Spinal cord (tissue), 10 donors: ENCODE data around the gene ZNF512. TPM values are rescaled to one million over a fixed set of nuclear protein-coding genes. Genes with fewer than 3 reads are reported as not detected.

Experiments
- DNase-seq, 6 donors: peaks; one replicate each; pipeline versions ENCODE4 v3.0.0 to v3.0.0-alpha.2; 2013 to 2015; ENCODE audit warnings: low spot score in 6 of 6, low read depth in 4 of 6
- H3K27ac ChIP-seq: one replicate; pipeline ENCODE4 v1.5.1; 2013; ENCODE audit warnings: low read depth, low read length, control low read depth
- H3K27me3 ChIP-seq: one replicate; pipeline ENCODE4 v1.6.1; 2013; ENCODE audit warnings: low read length; ENCODE audit not compliant: control insufficient read depth, insufficient read depth
- H3K36me3 ChIP-seq: one replicate; pipeline ENCODE4 v1.6.1; 2013; ENCODE audit warnings: low read length; ENCODE audit not compliant: control insufficient read depth, insufficient read depth
- H3K4me1 ChIP-seq: one replicate; pipeline ENCODE4 v1.6.1; 2013; ENCODE audit warnings: low read length; ENCODE audit not compliant: control insufficient read depth, insufficient read depth
- H3K4me3 ChIP-seq: one replicate; pipeline ENCODE4 v1.5.1; 2013; ENCODE audit warnings: low read depth, low read length, control low read depth
- H3K9me3 ChIP-seq: one replicate; pipeline ENCODE4 v1.6.1; 2013; ENCODE audit warnings: low read length; ENCODE audit not compliant: control insufficient read depth, insufficient read depth
- WGBS: methylation state at CpG from one replicate; pipeline ENCODE4 v1.1.5; 2013; ENCODE audit warnings: missing lambda C conversion rate; ENCODE audit not compliant: insufficient coverage; 5-methylcytosine and 5-hydroxymethylcytosine counted together
- polyA plus RNA-seq, 2 donors: library from polyadenylated mRNA; unstranded; fragments of 120-200 nt; gene quantifications; one replicate each; pipeline ENCODE4 v1.2.1, GENCODE V29; 2013; ENCODE audit not compliant: insufficient read length in 2 of 2
- total RNA-seq, 2 donors: library from RNA; depleted of rRNA in 1 of 2; stranded (reverse); fragments of 120-200 nt in 1 of 2; fragments of >200 nt in 1 of 2; gene quantifications; one replicate each; pipeline versions ENCODE4 v1.2.3 to v1.2.4, GENCODE V29; 2013 to 2014
- donor health status: healthy.

The ZNF512 gene
- total and polyA plus RNA-seq, 4 donors, result 38.6 to 63.0 (median 57.6) TPM

DNA sequence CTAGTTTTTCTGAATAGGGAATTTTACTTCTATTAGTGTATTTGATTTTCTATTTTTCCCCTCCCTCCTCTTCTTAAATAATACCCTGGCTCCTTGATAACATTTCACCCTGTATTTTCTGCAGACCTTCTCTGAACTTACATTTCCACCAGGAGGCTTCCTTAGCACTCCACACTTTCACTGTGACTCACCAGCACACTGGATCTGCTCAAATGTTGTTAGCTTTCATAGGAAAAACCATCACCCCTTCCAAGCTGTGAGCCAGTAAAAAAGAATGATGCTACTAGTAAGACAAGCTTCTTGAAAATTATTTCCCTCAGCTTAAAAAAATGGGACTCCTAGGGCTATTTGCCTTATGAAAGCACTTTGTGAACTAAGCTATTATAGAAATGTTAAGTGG, 64.4 kb downstream of the ZNF512 start:
- H3K27ac ChIP-seq, result no peak overlapping the region
- H3K27me3 ChIP-seq, result no peaks in the 10 kb centered on the region
- H3K4me3 ChIP-seq, result no peak overlapping the region
- no peaks in the 10 kb centered on the region for H3K9me3 ChIP-seq
- peaks cover 45% of the 10 kb centered on the region for H3K36me3 ChIP-seq
- H3K4me1 ChIP-seq, result no peaks in the 10 kb centered on the region
- DNase-seq, result no peak

- peaks cover 41% of the 10 kb centered on the region for H3K36me3 ChIP-seq
- H3K9me3 ChIP-seq, result no peaks in the 10 kb centered on the region
- no peak for DNase-seq
- H3K27ac ChIP-seq, result no peak overlapping the region
- H3K4me3 ChIP-seq, result no peak overlapping the region
- H3K27me3 ChIP-seq, result no peaks in the 10 kb centered on the region
- H3K4me1 ChIP-seq, result no peaks in the 10 kb centered on the region
- WGBS, result 100% methylated on average over 4 of the region's 4 CpGs
Measured at GRCh38 chr2:27647737-27648136, 64.9 kb downstream of the ZNF512 start.

GRCh38 chr2:27651056-27651455, 68.2 kb downstream of the ZNF512 start:
- Histone ChIP-seq H3K36me3 (peaks cover 43% of the 10 kb centered on the region), H3K27ac (no peak overlapping the region), H3K9me3 (no peaks in the 10 kb centered on the region), H3K27me3 (no peaks in the 10 kb centered on the region), H3K4me1 (no peaks in the 10 kb centered on the region), H3K4me3 (no peak overlapping the region)
- no peak for DNase-seq
- 86% methylated on average over 3 of the region's 4 CpGs for WGBS

GRCh38 chr2:27652341-27652740, 69.5 kb downstream of the ZNF512 start:
- no peaks in the 10 kb centered on the region for H3K9me3 ChIP-seq
- DNase-seq, result no peak
- H3K36me3 ChIP-seq, result peaks cover 49% of the 10 kb centered on the region
- H3K4me1 ChIP-seq, result no peaks in the 10 kb centered on the region
- no peak overlapping the region for H3K4me3 ChIP-seq
- H3K27ac ChIP-seq, result no peak overlapping the region
- H3K27me3 ChIP-seq, result no peaks in the 10 kb centered on the region

DNA sequence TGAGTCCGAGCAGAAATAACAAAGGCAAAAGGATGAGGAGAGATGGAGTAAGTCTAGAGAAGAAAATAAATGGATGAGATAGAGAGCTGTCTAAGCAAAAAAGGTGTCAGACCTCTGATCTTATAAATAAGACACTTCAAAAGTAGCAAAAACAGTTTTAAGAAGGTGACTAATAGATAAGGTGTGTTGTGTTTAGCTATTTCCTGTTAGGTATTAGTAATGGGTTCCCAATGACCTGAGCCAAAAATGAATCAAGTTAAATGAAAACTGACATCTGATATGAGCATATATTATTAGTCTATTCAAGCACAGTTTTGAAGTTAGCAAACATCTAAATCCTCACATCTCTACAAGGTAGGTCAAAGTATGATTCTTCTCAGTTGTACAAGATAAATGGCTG, 69.9 kb downstream of the ZNF512 start:
- Histone ChIP-seq H3K27ac (no peak overlapping the region), H3K36me3 (peaks cover 51% of the 10 kb centered on the region), H3K27me3 (no peaks in the 10 kb centered on the region), H3K9me3 (no peaks in the 10 kb centered on the region), H3K4me3 (no peak overlapping the region), H3K4me1 (no peaks in the 10 kb centered on the region)
- WGBS, result 100% methylated on average over 1 of the region's 1 CpG
- DNase-seq, result no peak

- 100% methylated on average over 1 of the region's 2 CpGs for WGBS
- H3K36me3 ChIP-seq, result peaks cover 45% of the 10 kb centered on the region
- no peaks in the 10 kb centered on the region for H3K9me3 ChIP-seq
- no peaks in the 10 kb centered on the region for H3K4me1 ChIP-seq
- H3K4me3 ChIP-seq, result no peak overlapping the region
- H3K27ac ChIP-seq, result no peak overlapping the region
- no peak for DNase-seq
- H3K27me3 ChIP-seq, result no peaks in the 10 kb centered on the region
Measured at GRCh38 chr2:27653397-27653796, 70.6 kb downstream of the ZNF512 start.

DNA sequence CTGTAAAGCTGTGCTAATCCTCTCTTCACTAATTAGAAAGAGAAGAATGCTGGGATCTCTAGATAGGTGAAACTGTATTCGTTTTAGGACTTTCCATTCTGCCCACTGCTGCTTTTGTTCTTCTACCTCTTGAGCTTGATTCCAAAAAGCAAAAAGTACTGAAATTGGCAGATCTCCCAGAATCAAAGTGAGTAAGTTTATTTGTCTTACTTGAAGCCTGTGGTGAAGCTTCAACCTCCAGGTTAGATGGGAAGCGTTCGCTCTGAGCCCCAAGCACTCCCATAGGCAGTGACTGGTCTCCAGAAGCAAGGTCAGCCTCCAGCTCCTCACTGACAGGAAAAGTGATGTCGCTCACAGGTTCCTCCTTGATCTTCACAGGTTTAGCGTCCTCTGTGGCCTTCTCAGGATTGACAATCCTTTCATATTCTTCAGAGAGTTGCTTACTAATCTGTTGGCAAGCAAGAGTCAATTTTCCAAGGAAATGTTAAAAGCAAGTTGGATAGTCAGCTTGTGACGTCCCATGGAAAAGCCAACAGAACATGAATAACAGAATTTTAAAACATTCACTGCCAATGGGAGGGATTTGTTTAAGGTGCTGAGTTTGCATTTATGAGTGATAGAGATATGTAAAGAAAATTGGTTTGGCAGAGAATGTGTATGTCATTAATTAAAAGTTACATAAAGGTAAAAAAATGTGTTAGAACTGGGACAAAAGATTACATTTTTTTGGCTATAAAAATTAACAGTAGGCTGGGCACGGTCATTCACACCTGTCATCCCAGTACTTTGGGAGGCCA, 72.5 kb downstream of the ZNF512 start:
- no peaks in the 10 kb centered on the region for H3K9me3 ChIP-seq
- H3K27ac ChIP-seq, result no peak overlapping the region
- peak in 1 of 6 donors; percentile 15 for DNase-seq
- H3K27me3 ChIP-seq, result no peaks in the 10 kb centered on the region
- 76% methylated on average over 4 of the region's 7 CpGs for WGBS
- no peaks in the 10 kb centered on the region for H3K4me1 ChIP-seq
- H3K36me3 ChIP-seq, result peaks cover 39% of the 10 kb centered on the region
- no peak overlapping the region for H3K4me3 ChIP-seq

GRCh38 chr2:27661371-27661770, 78.5 kb downstream of the ZNF512 start:
- no peak for DNase-seq
- no CpG with 5 or more reads among the region's 1 CpG for WGBS
- H3K36me3 ChIP-seq, result peaks cover 23% of the 10 kb centered on the region

GRCh38 chr2:27663285-27664153, 80.7 kb downstream of the ZNF512 start, which contains the start of the genes SLC4A1AP and SUPT7L:
Gene SLC4A1AP, plus strand, starts transcription at chr2:27663889. Its CDS starts 26 bp downstream, at chr2:27663915.
Gene SUPT7L, minus strand, starts transcription at chr2:27663614. Its CDS starts 1,422 bp downstream, at chr2:27662192.
- peak within 1 kb of the TSS; percentile 96 for H3K4me3 ChIP-seq
- H3K4me1 ChIP-seq, result peaks cover 17% of the 10 kb centered on the region
- H3K27ac ChIP-seq, result peak within 1 kb of the TSS; percentile 96
- peak; percentile 79 to 97 (median 88) for DNase-seq
- H3K9me3 ChIP-seq, result no peaks in the 10 kb centered on the region
- peaks cover 20% of the 10 kb centered on the region for H3K36me3 ChIP-seq
- no peaks in the 10 kb centered on the region for H3K27me3 ChIP-seq
- under 1% methylated on average over 51 of the region's 56 CpGs for WGBS

More at GRCh38 chr2:27661371-27661770, 78.5 kb downstream of the ZNF512 start:
- Histone ChIP-seq H3K4me1 (peaks cover 17% of the 10 kb centered on the region), H3K27ac (no peak overlapping the region), H3K9me3 (no peaks in the 10 kb centered on the region), H3K4me3 (no peak overlapping the region), H3K27me3 (no peaks in the 10 kb centered on the region)
